Measurements from ENCODE around the gene NDRG3.
"Not testable (repeated sequence)": the region's sequence is repeated elsewhere in the genome, so short reads cannot be mapped to it uniquely, and the experiment has no call there.

DNA sequence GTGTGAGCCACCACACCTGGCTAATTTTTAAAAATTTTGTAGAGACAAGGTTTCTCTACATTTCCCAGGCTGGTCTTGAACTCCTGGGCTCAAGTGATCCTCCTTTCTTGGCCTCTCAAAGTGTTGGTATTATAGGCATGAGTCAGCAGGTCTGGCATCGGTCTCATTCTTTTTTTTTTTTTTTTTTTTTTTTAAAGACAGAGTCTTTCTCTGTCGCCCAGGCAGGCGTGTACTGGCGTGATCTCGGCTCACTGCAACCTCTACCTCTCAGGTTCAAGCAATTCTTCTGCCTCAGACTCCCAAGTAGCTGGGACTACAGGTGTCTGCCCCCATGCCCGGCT, 137.5 kb downstream of the NDRG3 start:
- TF ChIP-seq, protein P1, sequence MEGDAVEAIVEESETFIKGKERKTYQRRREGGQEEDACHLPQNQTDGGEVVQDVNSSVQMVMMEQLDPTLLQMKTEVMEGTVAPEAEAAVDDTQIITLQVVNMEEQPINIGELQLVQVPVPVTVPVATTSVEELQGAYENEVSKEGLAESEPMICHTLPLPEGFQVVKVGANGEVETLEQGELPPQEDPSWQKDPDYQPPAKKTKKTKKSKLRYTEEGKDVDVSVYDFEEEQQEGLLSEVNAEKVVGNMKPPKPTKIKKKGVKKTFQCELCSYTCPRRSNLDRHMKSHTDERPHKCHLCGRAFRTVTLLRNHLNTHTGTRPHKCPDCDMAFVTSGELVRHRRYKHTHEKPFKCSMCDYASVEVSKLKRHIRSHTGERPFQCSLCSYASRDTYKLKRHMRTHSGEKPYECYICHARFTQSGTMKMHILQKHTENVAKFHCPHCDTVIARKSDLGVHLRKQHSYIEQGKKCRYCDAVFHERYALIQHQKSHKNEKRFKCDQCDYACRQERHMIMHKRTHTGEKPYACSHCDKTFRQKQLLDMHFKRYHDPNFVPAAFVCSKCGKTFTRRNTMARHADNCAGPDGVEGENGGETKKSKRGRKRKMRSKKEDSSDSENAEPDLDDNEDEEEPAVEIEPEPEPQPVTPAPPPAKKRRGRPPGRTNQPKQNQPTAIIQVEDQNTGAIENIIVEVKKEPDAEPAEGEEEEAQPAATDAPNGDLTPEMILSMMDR (IDR thresholded peaks at IDR 0.05): not testable (repeated sequence)
- TF ChIP-seq POLR2A (IDR thresholded peaks at IDR 0.05): not testable (repeated sequence)
